ENCODE results near the gene SEC14L5. TPM values are rescaled to one million over a fixed set of nuclear protein-coding genes. Genes with fewer than 3 reads are reported as not detected.

SEC14L5 gene
- total and polyA plus RNA-seq, 10 of the 15 experiments (the other 5 are each of a cell fraction or from before 2014, with no cell fraction given), result 0.01 TPM; not detected in 9

- Histone ChIP-seq H3K9ac (ENCODE audit: control insufficient read depth, insufficient read depth, low read length) (no peak overlapping the region), H3K79me2 (ENCODE audit: control insufficient read depth, insufficient read depth, low read length) (no peaks in the 10 kb centered on the region), H3K27me3 (replicated peaks in 1 of 2; ENCODE audit: control insufficient read depth in 2 of 2, insufficient read depth in 2 of 2, low read length in 1 of 2) (no peaks in the 10 kb centered on the region), H2AFZ (ENCODE audit: control insufficient read depth, low read depth, low read length) (no peak overlapping the region), H3K4me2 (ENCODE audit: control insufficient read depth, insufficient read depth) (no peak overlapping the region), H3K4me3 (no peak overlapping the region), H4K20me1 (ENCODE audit: control insufficient read depth, insufficient read depth) (no peaks in the 10 kb centered on the region), H3K36me3 (ENCODE audit: control insufficient read depth in 2 of 2, insufficient read depth in 2 of 2, low read length in 1 of 2) (no peaks in the 10 kb centered on the region), H3K27ac (ENCODE audit: control insufficient read depth, insufficient read depth) (no peak overlapping the region), H3K9me3 (replicated peaks; ENCODE audit: control insufficient read depth, insufficient read depth, low read length) (no peaks in the 10 kb centered on the region), H3K4me1 (ENCODE audit: control insufficient read depth, insufficient read depth, low read length) (peaks cover 9% of the 10 kb centered on the region)
- 61% methylated on average over 7 of the region's 7 CpGs for WGBS (ENCODE audit: insufficient coverage, insufficient replicate concordance, low lambda C conversion rate, missing lambda C conversion rate)
- in situ Hi-C loops (cut with MboI) (no loop called here), intact Hi-C loops (cut with micrococcal nuclease; ENCODE audit: unreplicated experiment) (no loop called here)
- no TSS peak for BruUV-seq (replicated peaks)
- no peak for TF ChIP-seq ATF3 (IDR thresholded peaks at IDR 0.05; ENCODE audit: borderline replicate concordance, extremely low read depth, low read depth, low read length)
- no peak for TF ChIP-seq CHD4 (IDR thresholded peaks at IDR 0.05)
- no peak for TF ChIP-seq YY1 (IDR thresholded peaks at IDR 0.05; ENCODE audit: low read depth, low read length)
- TF ChIP-seq HDAC2 (IDR thresholded peaks at IDR 0.05), result no peak
- no peak for TF ChIP-seq CHD2 (IDR thresholded peaks at IDR 0.05; ENCODE audit: borderline replicate concordance, low read depth, low read length)
- TF ChIP-seq EGR1 (IDR thresholded peaks at IDR 0.05; ENCODE audit: borderline replicate concordance in 1 of 2, low read depth in 2 of 2, low read length in 2 of 2), result no peak
- TF ChIP-seq SIX5 (IDR thresholded peaks at IDR 0.05; ENCODE audit: low read depth, low read length, severe bottlenecking), result no peak
- TF ChIP-seq SP1 (IDR thresholded peaks at IDR 0.05; ENCODE audit: low read depth, low read length), result no peak
- no peak for TF ChIP-seq TAF1 (IDR thresholded peaks at IDR 0.05; ENCODE audit: borderline replicate concordance, low read depth, low read length)
- TF ChIP-seq FOXM1 (IDR thresholded peaks at IDR 0.05; ENCODE audit: low read depth, low read length), result no peak
- no peak for TF ChIP-seq RAD51 (IDR thresholded peaks at IDR 0.05)
- TF ChIP-seq RUNX3 (IDR thresholded peaks at IDR 0.05; ENCODE audit: low read length), result no peak
- TF ChIP-seq FOS (IDR thresholded peaks at IDR 0.05; ENCODE audit: borderline replicate concordance, extremely low read depth, insufficient read length), result no peak
- TF ChIP-seq STAT1 (conservative IDR thresholded peaks at IDR 0.05), result no peak
- RAD21 ChIA-PET (ENCODE audit: unreplicated experiment), result no interaction called here
- FAIRE-seq (no peak), ATAC-seq (no peak), DNase-seq (ENCODE audit: low read depth, low spot score) (no peak)
- CTCF ChIA-PET, result interaction anchor here (1.2 kb wide), 1 partner anchor 25 kb away, joined by 4 read pairs; no protein-coding TSS in a partner anchor
- SMC1A ChIA-PET (ENCODE audit: uncharacterized antibody, unreplicated experiment), result no interaction called here
- POLR2A ChIA-PET, result no interaction called here
Measured at GRCh38 chr16:5031601-5032000, 73.5 kb downstream of the SEC14L5 start.

Measured in GM12878 (cell line).